PC-9 (cell line): ENCODE data around the gene ANO4.

Experiments
- EZH2 ChIP-seq: fragments of 200-600 bp; sonication (generic); IDR thresholded peaks from 2 replicates; pipeline ENCODE4 v1.8.0; 2017; ENCODE audit warnings: antibody characterized with exemption, low read depth
- TF ChIP-seq, protein P1 (sequence below): fragments of 200-600 bp; sonication (generic); conservative IDR thresholded peaks from 2 replicates; pipeline ENCODE4 v1.6.1; 2017; ENCODE audit warnings: mixed run types, antibody characterized with exemption, mild to moderate bottlenecking, moderate library complexity

DNA sequence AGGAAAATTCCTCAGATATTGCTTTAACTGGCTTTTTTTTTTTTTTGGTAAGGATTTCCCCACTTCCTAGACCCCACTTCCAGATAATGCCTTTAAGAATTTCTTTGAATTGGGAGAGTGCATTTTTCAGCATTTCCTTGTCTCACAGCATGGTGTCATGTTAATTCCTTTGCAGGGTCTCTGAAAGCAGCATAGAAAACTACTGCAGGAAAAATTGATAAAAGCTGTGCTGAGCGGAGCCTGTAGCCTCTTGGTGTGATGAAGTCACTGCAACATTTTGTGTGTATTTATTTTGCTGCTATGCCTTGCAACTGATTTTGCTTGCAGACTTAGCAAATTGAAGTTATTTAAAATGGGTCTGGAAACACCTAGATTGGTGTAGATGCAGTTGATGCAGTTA lies 2.7 kb downstream of the ANO4 start:
- TF ChIP-seq, protein P1, sequence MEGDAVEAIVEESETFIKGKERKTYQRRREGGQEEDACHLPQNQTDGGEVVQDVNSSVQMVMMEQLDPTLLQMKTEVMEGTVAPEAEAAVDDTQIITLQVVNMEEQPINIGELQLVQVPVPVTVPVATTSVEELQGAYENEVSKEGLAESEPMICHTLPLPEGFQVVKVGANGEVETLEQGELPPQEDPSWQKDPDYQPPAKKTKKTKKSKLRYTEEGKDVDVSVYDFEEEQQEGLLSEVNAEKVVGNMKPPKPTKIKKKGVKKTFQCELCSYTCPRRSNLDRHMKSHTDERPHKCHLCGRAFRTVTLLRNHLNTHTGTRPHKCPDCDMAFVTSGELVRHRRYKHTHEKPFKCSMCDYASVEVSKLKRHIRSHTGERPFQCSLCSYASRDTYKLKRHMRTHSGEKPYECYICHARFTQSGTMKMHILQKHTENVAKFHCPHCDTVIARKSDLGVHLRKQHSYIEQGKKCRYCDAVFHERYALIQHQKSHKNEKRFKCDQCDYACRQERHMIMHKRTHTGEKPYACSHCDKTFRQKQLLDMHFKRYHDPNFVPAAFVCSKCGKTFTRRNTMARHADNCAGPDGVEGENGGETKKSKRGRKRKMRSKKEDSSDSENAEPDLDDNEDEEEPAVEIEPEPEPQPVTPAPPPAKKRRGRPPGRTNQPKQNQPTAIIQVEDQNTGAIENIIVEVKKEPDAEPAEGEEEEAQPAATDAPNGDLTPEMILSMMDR, result no peak
- no peak for TF ChIP-seq EZH2
